ENCODE data around the gene PIGW.

The PIGW gene

GRCh38 chr17:36533935-36534839 is 600 bp upstream of the PIGW start:
- Histone ChIP-seq H3K4me2 (ENCODE audit: low read length) (peak overlapping the region; percentile 85), H2AFZ (peak overlapping the region; percentile 95), H3K4me1 (peaks cover 5% of the 10 kb centered on the region), H3K36me3 (ENCODE audit: control insufficient read depth, insufficient read depth, low read length) (no peaks in the 10 kb centered on the region), H3K27ac (peak overlapping the region; percentile 93), H3K9ac (peak overlapping the region; percentile 47), H3K27me3 (ENCODE audit: control insufficient read depth, insufficient read depth, low read length) (no peaks in the 10 kb centered on the region), H3K4me3 (ENCODE audit: low read depth, low read length) (peak overlapping the region; percentile 80), H3K9me3 (ENCODE audit: control insufficient read depth, low read length) (no peaks in the 10 kb centered on the region), H3K79me2 (peaks cover 3% of the 10 kb centered on the region)
- TF ChIP-seq, protein P1, sequence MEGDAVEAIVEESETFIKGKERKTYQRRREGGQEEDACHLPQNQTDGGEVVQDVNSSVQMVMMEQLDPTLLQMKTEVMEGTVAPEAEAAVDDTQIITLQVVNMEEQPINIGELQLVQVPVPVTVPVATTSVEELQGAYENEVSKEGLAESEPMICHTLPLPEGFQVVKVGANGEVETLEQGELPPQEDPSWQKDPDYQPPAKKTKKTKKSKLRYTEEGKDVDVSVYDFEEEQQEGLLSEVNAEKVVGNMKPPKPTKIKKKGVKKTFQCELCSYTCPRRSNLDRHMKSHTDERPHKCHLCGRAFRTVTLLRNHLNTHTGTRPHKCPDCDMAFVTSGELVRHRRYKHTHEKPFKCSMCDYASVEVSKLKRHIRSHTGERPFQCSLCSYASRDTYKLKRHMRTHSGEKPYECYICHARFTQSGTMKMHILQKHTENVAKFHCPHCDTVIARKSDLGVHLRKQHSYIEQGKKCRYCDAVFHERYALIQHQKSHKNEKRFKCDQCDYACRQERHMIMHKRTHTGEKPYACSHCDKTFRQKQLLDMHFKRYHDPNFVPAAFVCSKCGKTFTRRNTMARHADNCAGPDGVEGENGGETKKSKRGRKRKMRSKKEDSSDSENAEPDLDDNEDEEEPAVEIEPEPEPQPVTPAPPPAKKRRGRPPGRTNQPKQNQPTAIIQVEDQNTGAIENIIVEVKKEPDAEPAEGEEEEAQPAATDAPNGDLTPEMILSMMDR (IDR thresholded peaks at IDR 0.05): peak; percentile 54

DNA sequence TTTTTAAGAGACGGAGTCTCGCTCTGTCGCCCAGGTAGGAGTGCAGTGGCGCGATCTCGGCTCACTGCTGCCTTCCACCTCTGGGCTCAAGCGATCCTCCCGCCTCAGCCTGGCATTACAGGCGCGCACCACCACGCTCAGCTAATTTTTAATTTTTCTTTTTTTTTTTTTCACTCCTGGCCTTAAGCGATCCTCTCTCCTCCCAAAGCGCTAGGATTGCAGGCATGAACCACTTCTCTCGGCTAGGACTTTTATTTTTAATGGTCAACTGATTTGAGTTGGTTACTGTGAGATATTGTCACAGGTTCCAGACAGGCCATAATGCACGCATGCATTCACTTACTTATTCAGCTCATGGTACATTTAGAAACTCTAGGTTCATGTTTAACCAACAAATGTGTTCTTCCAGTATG is 888 bp downstream of the PIGW start:
- Histone ChIP-seq H3K4me1 (peaks cover 5% of the 10 kb centered on the region), H3K9me3 (ENCODE audit: control insufficient read depth, low read length) (no peaks in the 10 kb centered on the region), H3K27ac (peak overlapping the region; percentile 93), H3K9ac (peak overlapping the region; percentile 47), H3K4me2 (ENCODE audit: low read length) (peak overlapping the region; percentile 85), H3K79me2 (peaks cover 6% of the 10 kb centered on the region), H3K27me3 (ENCODE audit: control insufficient read depth, insufficient read depth, low read length) (no peaks in the 10 kb centered on the region), H3K36me3 (ENCODE audit: control insufficient read depth, insufficient read depth, low read length) (no peaks in the 10 kb centered on the region), H2AFZ (peak overlapping the region; percentile 95), H3K4me3 (ENCODE audit: low read depth, low read length) (peak overlapping the region; percentile 80)
- TF ChIP-seq, protein P1 (IDR thresholded peaks at IDR 0.05): no peak

DNA sequence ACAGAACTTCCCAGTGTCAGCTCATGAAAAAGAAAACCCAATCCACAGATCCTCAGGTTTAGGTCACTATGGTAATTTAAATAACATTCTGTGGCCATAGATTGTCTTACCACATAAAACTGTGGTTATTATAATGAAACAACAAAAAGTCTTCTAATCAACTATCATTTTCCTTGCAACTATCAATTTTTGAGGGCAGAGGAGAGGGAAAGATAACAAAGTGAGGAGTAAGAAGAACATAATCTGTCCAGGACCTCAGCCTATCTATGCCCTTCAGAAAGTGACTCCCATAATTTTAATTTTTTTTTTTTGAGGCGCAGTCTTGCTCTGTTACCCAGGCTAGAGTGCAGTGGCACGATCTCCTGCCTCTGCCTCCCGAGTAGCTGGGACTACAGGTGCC is 5.9 kb downstream of the PIGW start:
- no peak overlapping the region for H3K4me3 ChIP-seq (ENCODE audit: low read depth, low read length)
- H2AFZ ChIP-seq: no peak overlapping the region
- TF ChIP-seq, protein P1 (IDR thresholded peaks at IDR 0.05): no peak
- no peaks in the 10 kb centered on the region for H3K36me3 ChIP-seq (ENCODE audit: control insufficient read depth, insufficient read depth, low read length)
- H3K4me2 ChIP-seq (ENCODE audit: low read length): no peak overlapping the region
- H3K27ac ChIP-seq: no peak overlapping the region
- H3K4me1 ChIP-seq: peaks cover 10% of the 10 kb centered on the region
- H3K9ac ChIP-seq: no peak overlapping the region
- H3K79me2 ChIP-seq: peaks cover 18% of the 10 kb centered on the region
- no peaks in the 10 kb centered on the region for H3K9me3 ChIP-seq (ENCODE audit: control insufficient read depth, low read length)
- no peaks in the 10 kb centered on the region for H3K27me3 ChIP-seq (ENCODE audit: control insufficient read depth, insufficient read depth, low read length)

GRCh38 chr17:36542755-36543154 is 8.0 kb downstream of the PIGW start:
- H3K27ac ChIP-seq: peak overlapping the region; percentile 100

More at GRCh38 chr17:36542755-36543154, 8.0 kb downstream of the PIGW start:
- H3K9ac ChIP-seq: no peak overlapping the region
- no peaks in the 10 kb centered on the region for H3K9me3 ChIP-seq (ENCODE audit: control insufficient read depth, low read length)
- H3K4me3 ChIP-seq (ENCODE audit: low read depth, low read length): no peak overlapping the region
- H2AFZ ChIP-seq: no peak overlapping the region
- peaks cover 31% of the 10 kb centered on the region for H3K79me2 ChIP-seq
- no peaks in the 10 kb centered on the region for H3K36me3 ChIP-seq (ENCODE audit: control insufficient read depth, insufficient read depth, low read length)
- H3K4me1 ChIP-seq: peaks cover 21% of the 10 kb centered on the region
- no peak overlapping the region for H3K4me2 ChIP-seq (ENCODE audit: low read length)
- TF ChIP-seq, protein P1 (IDR thresholded peaks at IDR 0.05): no peak
- H3K27me3 ChIP-seq (ENCODE audit: control insufficient read depth, insufficient read depth, low read length): no peaks in the 10 kb centered on the region

All from parathyroid adenoma (tissue), 2 donors.